DMS 273 treated with DMSO at 0.1 percent for 48 hours (cell line): ENCODE results near the gene GUSB.

Experiments
- DNase-seq: peaks from one replicate; lab custom pipeline; 2025; lab: John Stamatoyannopoulos, UW

The GUSB gene

DNA sequence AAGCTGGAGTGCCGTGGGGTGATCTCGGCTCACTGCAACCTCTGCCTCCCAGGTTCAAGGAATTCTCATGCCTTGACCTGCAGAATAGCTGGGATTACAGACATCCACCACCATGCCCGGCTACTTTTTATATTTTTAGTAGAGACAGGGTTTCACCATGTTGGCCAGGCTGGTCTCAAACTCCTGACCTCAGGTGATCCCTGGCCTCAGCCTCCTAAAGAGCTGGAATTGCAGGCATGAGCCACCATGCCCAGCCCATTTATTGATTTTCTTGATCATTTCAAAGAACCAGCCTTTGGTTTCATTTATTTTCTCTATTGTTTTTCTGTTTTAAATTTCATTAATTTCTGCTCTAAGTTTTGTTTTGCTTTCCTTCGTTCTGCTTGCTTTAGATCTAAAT lies 50.3 kb downstream of the GUSB start:
- DNase-seq = no peak

- DNase-seq = no peak
Observed at GRCh38 chr7:65927489-65928448, 54.2 kb downstream of the GUSB start.

DNA sequence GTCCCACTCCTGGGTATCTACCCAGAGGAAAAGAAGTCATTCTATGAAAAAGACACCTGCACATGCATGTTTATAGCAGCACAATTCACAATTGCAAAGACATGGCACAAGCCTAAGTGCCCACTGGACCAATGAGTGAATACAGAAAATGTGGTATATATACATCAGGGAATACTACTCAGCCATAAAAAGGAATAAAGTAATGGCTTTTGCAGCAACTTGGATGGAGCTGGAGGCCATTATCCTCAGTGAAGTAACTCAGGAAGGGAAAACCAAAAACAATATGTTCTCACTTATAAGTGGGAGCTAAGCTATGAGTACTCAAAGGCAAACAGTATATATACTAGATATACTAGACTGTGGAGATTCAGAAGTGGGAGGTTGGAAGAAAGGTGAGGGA lies 55.4 kb downstream of the GUSB start:
- no peak for DNase-seq

GRCh38 chr7:65925040-65925439 lies 57.0 kb downstream of the GUSB start:
- no peak for DNase-seq

- DNase-seq = no peak
Observed at GRCh38 chr7:65924193-65924592, 57.8 kb downstream of the GUSB start.

GRCh38 chr7:65923316-65923715 lies 58.7 kb downstream of the GUSB start:
- DNase-seq = no peak

DNA sequence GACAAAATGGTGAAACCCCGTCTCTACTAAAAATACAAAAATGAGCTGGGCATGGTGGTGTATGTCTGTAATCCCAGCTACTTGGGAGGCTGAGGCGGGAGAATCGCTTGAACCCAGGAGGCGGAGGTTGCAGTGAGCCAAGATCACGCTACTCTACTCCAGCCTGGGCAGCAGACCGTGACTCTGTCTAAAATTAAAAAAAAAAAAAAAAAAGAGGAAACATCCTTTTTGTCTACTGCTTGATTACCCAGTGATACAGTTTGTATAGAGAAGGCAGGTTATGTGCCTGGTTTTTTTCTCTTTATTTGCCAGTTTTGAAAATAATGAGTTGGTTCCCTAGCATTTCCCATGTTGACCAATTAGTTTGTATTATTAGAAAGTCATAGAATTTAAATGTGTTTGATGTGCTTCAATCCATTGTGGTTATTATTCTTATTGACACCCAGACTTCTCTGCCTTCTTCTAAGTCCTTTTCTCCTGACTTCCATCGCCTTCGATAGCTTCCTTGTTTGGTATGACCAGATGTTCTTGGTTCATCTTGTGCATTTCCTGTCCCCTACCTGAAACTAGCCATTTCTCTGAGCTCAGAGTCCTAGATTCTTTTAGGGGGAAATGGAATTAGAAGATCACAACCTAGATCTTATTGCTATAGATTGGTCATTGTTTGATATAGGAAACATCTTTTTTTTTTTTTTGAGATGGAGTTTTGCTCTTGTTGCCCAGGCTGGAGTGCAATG lies 65.9 kb downstream of the GUSB start:
- DNase-seq = no peak

DNA sequence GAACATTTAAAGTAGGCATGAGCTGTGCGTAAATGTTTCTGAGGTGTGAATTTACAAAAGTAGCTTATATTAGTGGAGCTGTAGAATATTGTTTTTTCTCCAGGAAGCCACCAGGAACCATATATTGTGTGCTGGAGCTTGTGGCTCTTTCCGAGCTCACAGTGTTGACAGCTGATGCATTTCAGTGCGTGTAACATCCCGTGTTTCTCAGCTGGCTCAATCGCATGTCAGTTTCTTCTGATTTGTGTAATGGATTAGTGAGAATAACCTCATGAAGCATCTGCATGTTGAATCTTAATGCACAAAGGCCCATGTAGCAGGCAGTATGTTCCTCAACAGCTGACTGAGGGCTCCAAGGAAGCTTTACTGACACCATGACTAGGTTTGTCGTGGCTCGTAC lies 69.8 kb downstream of the GUSB start:
- DNase-seq = no peak
